ENCODE results near the gene GRIK3. TPM values are rescaled to one million over a fixed set of nuclear protein-coding genes. Genes with fewer than 3 reads are reported as not detected.

GRIK3 gene
- polyA plus RNA-seq, 2 of the 4 experiments (the other 2 are of a cell fraction) = not detected

DNA sequence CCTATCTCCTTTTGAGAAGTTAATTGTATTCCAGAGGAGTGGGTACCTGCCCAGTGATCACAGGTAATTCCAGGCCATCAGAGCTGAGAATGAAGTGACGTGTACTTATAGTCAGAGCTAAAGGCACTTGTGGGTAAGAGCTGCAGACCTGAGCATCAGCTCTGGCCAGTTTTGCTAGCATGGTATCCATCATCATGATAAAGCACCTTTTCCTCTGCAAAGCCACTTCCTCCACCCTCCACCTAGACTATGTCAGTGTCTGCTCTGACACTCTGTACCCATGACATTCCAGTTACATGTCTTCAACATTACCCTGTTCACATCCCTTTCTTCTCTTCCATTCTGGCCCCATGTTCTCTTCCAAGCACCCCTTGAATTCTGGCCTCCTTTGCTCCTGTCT, 157.3 kb downstream of the GRIK3 start:
- H3K27ac ChIP-seq = no peak overlapping the region
- no peak for DNase-seq (ENCODE audit: low read depth in 1 of 2, low spot score in 1 of 2)
- no peaks in the 10 kb centered on the region for H3K4me1 ChIP-seq
- FAIRE-seq = no peak
- no peak for TF ChIP-seq HDAC2 (IDR thresholded peaks at IDR 0.05)
- TF ChIP-seq ESRRA (IDR thresholded peaks at IDR 0.05; ENCODE audit: borderline replicate concordance, low read length) = no peak
- TF ChIP-seq CTCF (IDR thresholded peaks at IDR 0.05) = no peak
- no peak for TF ChIP-seq JUNB (IDR thresholded peaks at IDR 0.05)
- TF ChIP-seq EP300 (IDR thresholded peaks at IDR 0.05) = no peak
- no peak for TF ChIP-seq ELK1 (IDR thresholded peaks at IDR 0.05; ENCODE audit: low read depth, low read length)
- no peak for TF ChIP-seq ATOH8 (CRISPR knock-in tag; IDR thresholded peaks at IDR 0.05; ENCODE audit: low read depth)
- no peak for TF ChIP-seq CBX2 (IDR thresholded peaks at IDR 0.05; ENCODE audit: borderline replicate concordance, low read depth)
- no peak for TF ChIP-seq NFE2L2 (conservative IDR thresholded peaks at IDR 0.05; ENCODE audit: low read length)
- no peak for TF ChIP-seq PHF8 (IDR thresholded peaks at IDR 0.05; ENCODE audit: borderline replicate concordance, low read depth)
- no peak for TF ChIP-seq RFX5 (IDR thresholded peaks at IDR 0.05)
- no peak for TF ChIP-seq RNF2 (IDR thresholded peaks at IDR 0.05; ENCODE audit: borderline replicate concordance, low read depth)
- TF ChIP-seq HEYL (CRISPR knock-in tag; IDR thresholded peaks at IDR 0.05) = no peak
- no peak for TF ChIP-seq EHF (CRISPR knock-in tag; IDR thresholded peaks at IDR 0.05)
- no peak for TF ChIP-seq CEBPB (IDR thresholded peaks at IDR 0.05)
- TF ChIP-seq, protein P1, sequence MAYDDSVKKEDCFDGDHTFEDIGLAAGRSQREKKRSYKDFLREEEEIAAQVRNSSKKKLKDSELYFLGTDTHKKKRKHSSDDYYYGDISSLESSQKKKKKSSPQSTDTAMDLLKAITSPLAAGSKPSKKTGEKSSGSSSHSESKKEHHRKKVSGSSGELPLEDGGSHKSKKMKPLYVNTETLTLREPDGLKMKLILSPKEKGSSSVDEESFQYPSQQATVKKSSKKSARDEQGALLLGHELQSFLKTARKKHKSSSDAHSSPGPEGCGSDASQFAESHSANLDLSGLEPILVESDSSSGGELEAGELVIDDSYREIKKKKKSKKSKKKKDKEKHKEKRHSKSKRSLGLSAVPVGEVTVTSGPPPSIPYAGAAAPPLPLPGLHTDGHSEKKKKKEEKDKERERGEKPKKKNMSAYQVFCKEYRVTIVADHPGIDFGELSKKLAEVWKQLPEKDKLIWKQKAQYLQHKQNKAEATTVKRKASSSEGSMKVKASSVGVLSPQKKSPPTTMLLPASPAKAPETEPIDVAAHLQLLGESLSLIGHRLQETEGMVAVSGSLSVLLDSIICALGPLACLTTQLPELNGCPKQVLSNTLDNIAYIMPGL (CRISPR knock-in tag; IDR thresholded peaks at IDR 0.05; ENCODE audit: borderline replicate concordance) = no peak
- TF ChIP-seq BHLHE40 (IDR thresholded peaks at IDR 0.05; ENCODE audit: low read depth, low read length) = no peak
- no peak for TF ChIP-seq FOSL2 (IDR thresholded peaks at IDR 0.05)
- TF ChIP-seq FOSL2 (CRISPR knock-in tag; IDR thresholded peaks at IDR 0.05) = no peak
- ChIA-PET CTCF (no interaction called here), POLR2A (no interaction called here)
- WGBS (ENCODE audit: missing lambda C conversion rate) = 10% methylated on average over 1 of the region's 1 CpG
- H3K9me3 ChIP-seq = no peaks in the 10 kb centered on the region
- no peak for ATAC-seq
- no peak overlapping the region for H3K4me3 ChIP-seq
- H3K4me2 ChIP-seq = no peak overlapping the region

- CTCF ChIA-PET = no interaction called here
- no peak for FAIRE-seq
- 20% methylated on average over 4 of the region's 6 CpGs for WGBS (ENCODE audit: missing lambda C conversion rate)
- no peak for TF ChIP-seq PHF8 (IDR thresholded peaks at IDR 0.05; ENCODE audit: borderline replicate concordance, low read depth)
- TF ChIP-seq, protein P2, sequence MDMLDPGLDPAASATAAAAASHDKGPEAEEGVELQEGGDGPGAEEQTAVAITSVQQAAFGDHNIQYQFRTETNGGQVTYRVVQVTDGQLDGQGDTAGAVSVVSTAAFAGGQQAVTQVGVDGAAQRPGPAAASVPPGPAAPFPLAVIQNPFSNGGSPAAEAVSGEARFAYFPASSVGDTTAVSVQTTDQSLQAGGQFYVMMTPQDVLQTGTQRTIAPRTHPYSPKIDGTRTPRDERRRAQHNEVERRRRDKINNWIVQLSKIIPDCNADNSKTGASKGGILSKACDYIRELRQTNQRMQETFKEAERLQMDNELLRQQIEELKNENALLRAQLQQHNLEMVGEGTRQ (IDR thresholded peaks at IDR 0.05) = no peak
- no peak for TF ChIP-seq ZSCAN20 (CRISPR knock-in tag; IDR thresholded peaks at IDR 0.05)
- TF ChIP-seq HOXB13 (CRISPR knock-in tag; IDR thresholded peaks at IDR 0.05; ENCODE audit: low read depth) = no peak
- TF ChIP-seq, protein P3, sequence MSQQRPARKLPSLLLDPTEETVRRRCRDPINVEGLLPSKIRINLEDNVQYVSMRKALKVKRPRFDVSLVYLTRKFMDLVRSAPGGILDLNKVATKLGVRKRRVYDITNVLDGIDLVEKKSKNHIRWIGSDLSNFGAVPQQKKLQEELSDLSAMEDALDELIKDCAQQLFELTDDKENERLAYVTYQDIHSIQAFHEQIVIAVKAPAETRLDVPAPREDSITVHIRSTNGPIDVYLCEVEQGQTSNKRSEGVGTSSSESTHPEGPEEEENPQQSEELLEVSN (IDR thresholded peaks at IDR 0.05; ENCODE audit: borderline replicate concordance, low read depth) = no peak
- no peak for TF ChIP-seq FOXS1 (CRISPR knock-in tag; IDR thresholded peaks at IDR 0.05)
- no peak for TF ChIP-seq FOSL2 (IDR thresholded peaks at IDR 0.05)
- no peak for TF ChIP-seq FOSL2 (CRISPR knock-in tag; IDR thresholded peaks at IDR 0.05)
- no peak for TF ChIP-seq MAZ (IDR thresholded peaks at IDR 0.05; ENCODE audit: borderline replicate concordance, low read depth, low read length)
- no peak for TF ChIP-seq HOXA7 (CRISPR knock-in tag; IDR thresholded peaks at IDR 0.05)
- TF ChIP-seq MYC (IDR thresholded peaks at IDR 0.05; ENCODE audit: borderline replicate concordance, low read length) = no peak
- no peak for TF ChIP-seq HEYL (CRISPR knock-in tag; IDR thresholded peaks at IDR 0.05)
- no peak for TF ChIP-seq RCOR1 (IDR thresholded peaks at IDR 0.05; ENCODE audit: low read depth, low read length)
- no peak for TF ChIP-seq BHLHE40 (IDR thresholded peaks at IDR 0.05; ENCODE audit: low read depth, low read length)
- no peak for TF ChIP-seq RARB (CRISPR knock-in tag; IDR thresholded peaks at IDR 0.05)
- no peak for TF ChIP-seq PBX3 (IDR thresholded peaks at IDR 0.05)
Measured at GRCh38 chr1:36874271-36875060, 159.8 kb downstream of the GRIK3 start.

More at GRCh38 chr1:36874271-36875060, 159.8 kb downstream of the GRIK3 start:
- ATAC-seq = no peak
- DNase-seq (ENCODE audit: low read depth in 1 of 2, low spot score in 1 of 2) = no peak
- POLR2A ChIA-PET = no interaction called here
- no peaks in the 10 kb centered on the region for H3K4me1 ChIP-seq
- H3K27ac ChIP-seq = no peak overlapping the region
- no peak overlapping the region for H3K4me3 ChIP-seq
- H3K9me3 ChIP-seq = no peaks in the 10 kb centered on the region
- H3K4me2 ChIP-seq = no peak overlapping the region
